Nephron (organoid): ENCODE data around the gene KDM6A.

Experiments used
- H3K27ac Mint-ChIP-seq, 3 experiments: 2 replicates each; pipeline ENCODE4 v1.8.0; 2020; ENCODE audit warnings: mixed read lengths in 3 of 3, mild to moderate bottlenecking in 2 of 3, moderate library complexity in 1 of 3
- H3K27me3 Mint-ChIP-seq: 2 replicates; pipeline ENCODE4 v1.8.0; 2021; ENCODE audit warnings: low read depth, mild to moderate bottlenecking, moderate library complexity, mixed read lengths
- H3K36me3 Mint-ChIP-seq: 2 replicates; pipeline ENCODE4 v1.8.0; 2020; ENCODE audit warnings: low read depth, mixed read lengths
- H3K4me1 Mint-ChIP-seq: 2 replicates; pipeline ENCODE4 v1.8.0; 2020; ENCODE audit warnings: mixed read lengths
- H3K4me3 Mint-ChIP-seq, 3 experiments: 2 replicates each; pipeline ENCODE4 v1.8.0; 2020; ENCODE audit warnings: mild to moderate bottlenecking in 3 of 3, mixed read lengths in 3 of 3, moderate library complexity in 2 of 3
- H3K9me3 Mint-ChIP-seq: 2 replicates; pipeline ENCODE4 v1.8.0; 2020; ENCODE audit warnings: mixed read lengths
- TF ChIP-seq, protein P1 (sequence below), 3 experiments: fragments of 200-600 bp; sonication (generic); IDR thresholded peaks; one replicate each; pipeline ENCODE4 v1.5.0; 2021; ENCODE audit warnings: antibody characterized with exemption in 3 of 3; ENCODE audit not compliant: unreplicated experiment in 3 of 3

Gene KDM6A

DNA sequence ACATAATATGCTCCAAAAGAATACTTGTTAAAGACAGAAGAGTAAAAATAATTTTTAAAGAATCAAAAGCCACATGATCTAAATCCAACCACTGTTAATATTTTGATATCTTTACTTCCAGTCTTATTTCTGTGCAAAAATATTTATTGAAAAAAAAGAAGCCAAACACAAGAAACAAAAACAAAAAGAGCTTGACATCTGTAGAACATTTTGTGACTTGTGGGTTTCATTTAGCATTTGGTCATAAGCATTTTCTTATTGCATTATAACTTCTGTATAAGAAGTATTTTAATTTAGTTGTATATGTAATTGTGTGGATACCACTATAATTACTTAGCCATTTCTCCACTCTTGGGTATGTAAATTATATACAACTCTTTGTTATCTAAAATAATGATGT, 264.5 kb downstream of the KDM6A start:
- peaks cover 11% of the 10 kb centered on the region for H3K9me3 Mint-ChIP-seq
- H3K4me1 Mint-ChIP-seq = no peaks in the 10 kb centered on the region
- no peaks in the 10 kb centered on the region for H3K27me3 Mint-ChIP-seq
- no peak overlapping the region for H3K27ac Mint-ChIP-seq
- peaks cover 3% of the 10 kb centered on the region for H3K36me3 Mint-ChIP-seq
- TF ChIP-seq, protein P1, sequence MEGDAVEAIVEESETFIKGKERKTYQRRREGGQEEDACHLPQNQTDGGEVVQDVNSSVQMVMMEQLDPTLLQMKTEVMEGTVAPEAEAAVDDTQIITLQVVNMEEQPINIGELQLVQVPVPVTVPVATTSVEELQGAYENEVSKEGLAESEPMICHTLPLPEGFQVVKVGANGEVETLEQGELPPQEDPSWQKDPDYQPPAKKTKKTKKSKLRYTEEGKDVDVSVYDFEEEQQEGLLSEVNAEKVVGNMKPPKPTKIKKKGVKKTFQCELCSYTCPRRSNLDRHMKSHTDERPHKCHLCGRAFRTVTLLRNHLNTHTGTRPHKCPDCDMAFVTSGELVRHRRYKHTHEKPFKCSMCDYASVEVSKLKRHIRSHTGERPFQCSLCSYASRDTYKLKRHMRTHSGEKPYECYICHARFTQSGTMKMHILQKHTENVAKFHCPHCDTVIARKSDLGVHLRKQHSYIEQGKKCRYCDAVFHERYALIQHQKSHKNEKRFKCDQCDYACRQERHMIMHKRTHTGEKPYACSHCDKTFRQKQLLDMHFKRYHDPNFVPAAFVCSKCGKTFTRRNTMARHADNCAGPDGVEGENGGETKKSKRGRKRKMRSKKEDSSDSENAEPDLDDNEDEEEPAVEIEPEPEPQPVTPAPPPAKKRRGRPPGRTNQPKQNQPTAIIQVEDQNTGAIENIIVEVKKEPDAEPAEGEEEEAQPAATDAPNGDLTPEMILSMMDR (IDR thresholded peaks at IDR 0.05; ENCODE audit: unreplicated experiment in 3 of 3) = no peak
- no peak overlapping the region for H3K4me3 Mint-ChIP-seq

DNA sequence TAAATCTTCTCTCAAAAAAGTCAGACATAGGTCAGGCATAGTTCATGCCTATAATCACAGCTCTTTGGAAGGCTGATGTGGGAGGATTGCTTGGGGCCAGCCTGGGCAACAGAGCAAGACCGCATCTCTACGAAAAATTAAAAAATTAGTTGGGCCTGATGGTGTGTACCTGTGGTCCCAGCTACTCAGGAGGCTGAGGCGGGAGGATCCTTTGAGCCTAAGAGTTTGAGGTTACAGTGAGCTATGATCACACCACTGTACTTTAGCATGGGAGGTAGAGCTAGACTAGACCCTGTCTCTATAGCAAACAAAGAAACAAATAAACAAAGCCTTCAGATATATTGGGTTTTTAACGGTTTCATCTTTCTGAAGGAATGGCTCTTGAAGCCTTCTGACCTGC, 265.5 kb downstream of the KDM6A start:
- Mint-ChIP-seq H3K27ac (no peak overlapping the region), H3K4me3 (no peak overlapping the region), H3K9me3 (peaks cover 8% of the 10 kb centered on the region), H3K27me3 (no peaks in the 10 kb centered on the region), H3K36me3 (peaks cover under 1% of the 10 kb centered on the region), H3K4me1 (no peaks in the 10 kb centered on the region)
- TF ChIP-seq, protein P1 (IDR thresholded peaks at IDR 0.05; ENCODE audit: unreplicated experiment in 3 of 3) = no peak

DNA sequence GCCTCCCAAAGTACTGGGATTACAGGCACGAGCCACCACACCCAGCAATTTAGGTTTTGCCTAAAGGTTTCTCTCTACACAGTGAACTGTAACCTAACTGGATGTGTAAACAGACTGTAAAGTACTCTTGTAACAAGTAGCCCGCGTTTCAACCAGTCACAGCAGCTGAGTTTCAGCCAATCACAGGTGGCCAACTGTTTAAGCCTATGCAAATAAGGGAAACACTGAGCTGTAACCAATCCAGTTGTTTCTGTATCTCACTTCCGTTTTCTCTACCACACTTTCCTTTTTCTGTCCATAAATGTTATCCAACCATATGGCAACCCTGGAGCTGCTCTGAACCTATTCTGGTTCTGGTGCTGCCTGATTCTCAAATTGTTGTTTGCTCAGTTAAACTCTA, 267.8 kb downstream of the KDM6A start:
- no peak overlapping the region for H3K27ac Mint-ChIP-seq
- no peak overlapping the region for H3K4me3 Mint-ChIP-seq
- no peaks in the 10 kb centered on the region for H3K9me3 Mint-ChIP-seq
- no peaks in the 10 kb centered on the region for H3K4me1 Mint-ChIP-seq
- TF ChIP-seq, protein P1 (IDR thresholded peaks at IDR 0.05; ENCODE audit: unreplicated experiment in 3 of 3) = no peak
- H3K36me3 Mint-ChIP-seq = no peaks in the 10 kb centered on the region
- no peaks in the 10 kb centered on the region for H3K27me3 Mint-ChIP-seq

DNA sequence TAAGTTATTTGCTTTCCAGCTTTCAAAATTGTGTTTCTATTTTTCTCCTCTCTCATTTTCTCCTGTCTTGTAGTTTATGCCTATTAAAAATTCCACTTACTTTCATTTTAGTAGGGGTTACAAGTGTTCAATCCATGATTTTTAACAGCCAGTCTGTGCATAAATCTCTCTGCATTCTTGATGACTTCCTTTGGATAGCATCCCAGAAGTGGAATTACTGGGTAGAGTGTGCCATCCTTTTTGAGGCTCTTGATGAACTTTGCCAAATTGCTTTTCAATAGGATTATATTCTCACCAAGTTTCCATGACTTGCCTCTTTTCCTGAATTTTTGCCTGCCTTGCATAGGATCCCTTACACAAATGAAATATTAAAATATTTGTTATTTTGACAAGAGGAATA, 269.2 kb downstream of the KDM6A start:
- Mint-ChIP-seq H3K9me3 (peaks cover 4% of the 10 kb centered on the region), H3K36me3 (no peaks in the 10 kb centered on the region), H3K27ac (no peak overlapping the region), H3K4me1 (no peaks in the 10 kb centered on the region), H3K4me3 (no peak overlapping the region), H3K27me3 (no peaks in the 10 kb centered on the region)
- TF ChIP-seq, protein P1 (IDR thresholded peaks at IDR 0.05; ENCODE audit: unreplicated experiment in 3 of 3) = no peak

DNA sequence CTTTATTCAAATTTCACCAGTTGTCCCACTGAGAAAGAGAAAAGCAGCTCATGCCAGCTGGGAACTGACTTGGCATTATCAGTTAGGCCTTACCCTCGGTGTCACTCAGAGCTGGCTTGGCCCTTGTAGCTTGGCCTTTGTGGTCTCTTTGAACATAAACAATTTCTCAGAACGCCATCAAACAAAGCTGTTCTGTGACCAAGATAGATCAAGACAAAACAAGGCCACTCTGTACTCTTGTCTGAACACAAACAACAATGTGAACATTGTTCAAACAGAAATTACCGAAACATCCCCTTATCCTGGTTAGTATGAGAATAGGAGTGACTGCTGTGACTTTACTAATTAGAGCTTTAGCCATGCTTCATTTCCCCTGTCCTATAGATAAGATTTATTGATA, 270.5 kb downstream of the KDM6A start:
- no peaks in the 10 kb centered on the region for H3K36me3 Mint-ChIP-seq
- no peak overlapping the region for H3K27ac Mint-ChIP-seq
- TF ChIP-seq, protein P1 (IDR thresholded peaks at IDR 0.05; ENCODE audit: unreplicated experiment in 3 of 3) = no peak
- H3K9me3 Mint-ChIP-seq = peaks cover 4% of the 10 kb centered on the region
- H3K27me3 Mint-ChIP-seq = no peaks in the 10 kb centered on the region
- H3K4me3 Mint-ChIP-seq = no peak overlapping the region
- no peaks in the 10 kb centered on the region for H3K4me1 Mint-ChIP-seq

DNA sequence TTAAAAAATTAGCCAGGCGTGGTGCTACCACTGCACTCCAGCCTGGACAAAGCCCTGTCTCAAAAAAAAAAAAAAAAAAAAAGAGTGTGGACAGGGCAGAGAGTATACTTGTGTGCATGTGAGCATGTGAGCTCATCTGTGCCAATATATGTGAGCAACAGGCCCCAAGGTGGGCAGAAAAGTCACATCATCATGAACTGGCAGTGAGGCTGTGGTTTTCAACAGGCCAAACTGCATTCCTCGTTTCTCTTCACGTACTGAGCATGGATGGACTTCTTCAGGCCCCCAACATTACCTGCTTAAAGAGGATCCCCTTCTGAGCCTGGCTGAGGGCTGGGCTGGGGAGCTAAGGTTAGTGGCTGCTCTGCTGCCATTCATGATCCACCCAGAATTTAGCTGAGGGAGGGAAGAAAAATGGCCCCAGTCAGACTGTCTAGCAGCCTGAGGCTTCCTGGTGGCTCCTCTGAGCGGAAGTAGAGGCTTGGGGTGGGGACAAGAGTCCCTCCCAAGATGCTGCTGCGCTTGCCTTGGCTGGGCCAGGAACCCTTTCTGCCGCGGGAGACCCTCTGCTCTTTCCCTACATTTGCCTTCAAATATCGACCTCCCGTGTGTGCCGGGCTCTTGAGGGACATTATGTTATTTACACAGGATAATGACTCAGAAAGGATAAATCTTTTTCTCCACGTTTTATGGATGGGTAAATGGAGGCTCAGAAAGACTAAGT, 272.7 kb downstream of the KDM6A start:
- Mint-ChIP-seq H3K9me3 (peaks cover 4% of the 10 kb centered on the region), H3K4me1 (no peaks in the 10 kb centered on the region), H3K36me3 (no peaks in the 10 kb centered on the region), H3K27me3 (no peaks in the 10 kb centered on the region), H3K4me3 (no peak overlapping the region), H3K27ac (no peak overlapping the region)
- TF ChIP-seq, protein P1 (IDR thresholded peaks at IDR 0.05; ENCODE audit: unreplicated experiment in 3 of 3) = no peak
